NCI-H187 treated with DMSO at 0.1 percent for 48 hours (cell line): ENCODE results near the gene CCSER1.
"Not testable (repeated sequence)": the region's sequence is repeated elsewhere in the genome, so short reads cannot be mapped to it uniquely, and the experiment has no call there.

Experiments used
- DNase-seq: peaks from one replicate; lab custom pipeline; 2025; lab: John Stamatoyannopoulos, UW

The CCSER1 gene

GRCh38 chr4:90705501-90705900 lies 578.3 kb downstream of the CCSER1 start:
- DNase-seq, result not testable (repeated sequence)

- DNase-seq, result peak; percentile 7
Measured at GRCh38 chr4:90715242-90715641, 588.0 kb downstream of the CCSER1 start.

- no peak for DNase-seq
Measured at GRCh38 chr4:90718931-90719330, 591.7 kb downstream of the CCSER1 start.

GRCh38 chr4:90727938-90728337 lies 600.7 kb downstream of the CCSER1 start:
- DNase-seq, result no peak

GRCh38 chr4:90730752-90731151 lies 603.6 kb downstream of the CCSER1 start:
- DNase-seq, result no peak

- DNase-seq, result no peak
Measured at GRCh38 chr4:90733211-90733610, 606.0 kb downstream of the CCSER1 start.

- no peak for DNase-seq
Measured at GRCh38 chr4:90745176-90745575, 618.0 kb downstream of the CCSER1 start.

GRCh38 chr4:90753068-90753467 lies 625.9 kb downstream of the CCSER1 start:
- DNase-seq, result no peak

- DNase-seq, result no peak
Measured at GRCh38 chr4:90757534-90758060, 630.4 kb downstream of the CCSER1 start.

GRCh38 chr4:90760059-90760458 lies 632.9 kb downstream of the CCSER1 start:
- no peak for DNase-seq

GRCh38 chr4:90766837-90767236 lies 639.6 kb downstream of the CCSER1 start:
- DNase-seq, result no peak

- DNase-seq, result no peak
Measured at GRCh38 chr4:90769251-90769650, 642.1 kb downstream of the CCSER1 start.

- no peak for DNase-seq
Measured at GRCh38 chr4:90780193-90780592, 653.0 kb downstream of the CCSER1 start.

GRCh38 chr4:90786602-90787001 lies 659.4 kb downstream of the CCSER1 start:
- no peak for DNase-seq

- DNase-seq, result no peak
Measured at GRCh38 chr4:90792696-90793095, 665.5 kb downstream of the CCSER1 start.

GRCh38 chr4:90798948-90799347 lies 671.8 kb downstream of the CCSER1 start:
- DNase-seq, result no peak

GRCh38 chr4:90799895-90800294 lies 672.7 kb downstream of the CCSER1 start:
- DNase-seq, result no peak

GRCh38 chr4:90815569-90815968 lies 688.4 kb downstream of the CCSER1 start:
- DNase-seq, result no peak

- no peak for DNase-seq
Measured at GRCh38 chr4:90816754-90817153, 689.6 kb downstream of the CCSER1 start.

- no peak for DNase-seq
Measured at GRCh38 chr4:90824266-90825150, 697.3 kb downstream of the CCSER1 start.

GRCh38 chr4:90825849-90826248 lies 698.7 kb downstream of the CCSER1 start:
- no peak for DNase-seq

GRCh38 chr4:90833706-90834105 lies 706.5 kb downstream of the CCSER1 start:
- DNase-seq, result no peak

GRCh38 chr4:90837241-90837640 lies 710.0 kb downstream of the CCSER1 start:
- no peak for DNase-seq

GRCh38 chr4:90838859-90839258 lies 711.7 kb downstream of the CCSER1 start:
- DNase-seq, result not testable (repeated sequence)
